Suppressor macrophage (primary cell): ENCODE results near the gene ANKFY1.
A peak's percentile ranks its signal among the peaks of the same experiment; 100 is the strongest.
"Not testable (repeated sequence)": the region's sequence is repeated elsewhere in the genome, so short reads cannot be mapped to it uniquely, and the experiment has no call there.

Source experiments
- DNase-seq, 4 experiments: peaks; one replicate each; pipeline ENCODE4 v3.0.0-alpha.2; 2020 to 2022

Gene ANKFY1

GRCh38 chr17:4219241-4219640, 44.5 kb downstream of the ANKFY1 start:
- no peak for DNase-seq

DNA sequence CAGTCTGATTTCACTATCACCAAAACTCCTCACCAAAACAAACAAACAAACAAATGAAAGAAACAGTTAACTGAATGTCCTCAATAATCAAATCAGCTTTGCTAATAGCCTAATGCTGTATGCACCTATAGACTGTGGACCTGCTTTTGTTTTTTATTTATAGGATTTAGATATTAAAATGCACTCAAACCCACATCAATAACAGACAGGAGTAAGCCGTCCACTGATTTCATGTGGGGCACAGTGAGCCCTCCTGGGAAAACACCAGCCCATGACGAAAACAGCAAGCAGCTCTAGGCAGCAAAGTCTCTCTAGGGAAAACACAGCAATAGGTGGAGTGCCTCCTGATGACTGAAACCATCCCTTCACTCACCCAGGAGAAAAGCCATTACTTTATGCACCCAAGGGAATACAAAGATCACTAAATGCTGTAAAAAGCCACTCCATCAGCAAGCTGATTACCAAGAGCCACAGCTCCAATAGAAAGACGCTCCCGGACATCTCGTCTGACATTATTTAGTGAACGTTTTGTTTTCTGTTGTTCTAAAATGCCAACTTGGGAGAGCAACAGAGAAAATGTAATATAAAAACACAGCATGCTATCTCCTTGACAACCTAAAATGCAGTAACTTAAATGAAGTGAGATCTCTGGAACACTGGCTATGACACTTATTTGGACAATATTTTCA, 47.8 kb downstream of the ANKFY1 start:
- DNase-seq: no peak

DNA sequence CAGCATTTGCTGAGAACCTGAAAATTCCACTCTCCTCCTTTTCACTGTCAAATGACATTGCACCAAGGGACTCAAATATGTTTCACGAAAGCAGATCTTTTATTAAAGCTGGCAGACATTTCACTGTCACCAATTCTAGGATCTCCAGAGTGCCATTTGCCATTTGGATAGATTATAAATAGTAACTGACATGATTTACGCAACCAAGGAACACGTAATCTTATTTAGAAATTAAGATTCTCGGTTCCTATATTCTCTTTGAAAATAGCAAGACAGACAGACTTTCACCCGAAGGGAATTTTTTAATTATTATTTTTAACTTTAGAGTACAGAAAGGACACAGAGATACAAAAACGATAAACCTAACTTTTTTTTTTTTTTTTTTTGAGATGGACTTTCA, 49.6 kb downstream of the ANKFY1 start:
- DNase-seq: peak in 3 of 4 experiments; percentile 31 to 80 (median 78)

DNA sequence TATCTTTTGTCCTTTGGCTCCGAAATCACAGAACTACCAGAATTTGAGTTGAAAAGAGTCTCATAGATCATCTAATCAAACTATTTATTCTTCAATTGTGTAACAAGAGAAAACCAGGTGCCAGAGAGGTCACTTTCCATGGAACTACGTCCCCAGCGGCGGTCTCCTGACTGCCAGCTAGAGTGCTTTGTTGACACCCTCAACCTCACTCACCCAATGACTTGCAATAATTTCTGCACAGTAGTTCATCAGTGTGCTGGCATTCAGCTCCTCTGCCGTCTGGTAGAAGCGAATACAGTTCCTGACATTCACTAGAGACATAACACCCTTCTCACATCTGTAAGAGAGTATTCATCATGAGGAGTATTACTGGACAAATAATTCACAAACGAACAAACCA, 54.2 kb downstream of the ANKFY1 start:
- DNase-seq: no peak

DNA sequence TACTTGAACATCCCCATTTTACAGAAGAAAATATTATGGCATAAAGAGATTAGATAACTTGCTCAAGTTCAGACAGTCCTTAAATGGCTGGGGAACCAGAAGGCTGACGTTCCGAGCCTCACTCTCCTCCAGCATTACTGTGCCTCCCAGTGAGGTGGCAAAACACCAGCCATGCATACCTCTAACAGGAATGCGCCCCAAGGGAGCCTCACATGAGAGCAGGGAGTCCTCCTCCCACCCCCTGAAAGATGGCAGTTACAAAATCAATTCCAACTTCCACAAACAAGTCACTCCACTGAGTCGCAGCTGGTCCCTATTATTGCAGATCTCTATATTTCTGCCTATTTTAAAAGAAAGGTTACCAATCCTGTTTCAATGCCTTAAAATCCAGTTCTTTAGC, 55.5 kb downstream of the ANKFY1 start:
- peak; percentile 5 to 57 (median 47) for DNase-seq

- DNase-seq: peak; percentile 41 to 75 (median 68)
Observed at GRCh38 chr17:4206962-4207361, 56.8 kb downstream of the ANKFY1 start.

DNA sequence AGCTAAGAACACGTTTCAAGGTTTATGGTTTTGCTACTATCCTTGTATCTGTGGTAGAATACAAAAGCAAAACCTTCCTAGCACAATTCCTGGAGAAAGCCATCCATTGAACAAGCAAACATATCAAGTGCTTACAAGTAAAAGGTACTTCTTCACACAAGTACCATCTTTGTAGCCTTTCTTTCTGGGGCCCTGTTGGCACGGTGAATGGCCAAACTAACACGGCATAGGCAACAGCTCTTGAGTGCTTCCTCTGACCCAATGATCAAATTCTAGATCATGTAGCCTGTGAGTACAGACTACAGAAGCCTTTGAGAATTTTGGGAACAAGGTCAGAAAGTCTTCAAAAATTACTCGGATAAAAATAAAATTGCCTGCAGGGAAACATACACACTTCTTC, 57.9 kb downstream of the ANKFY1 start:
- DNase-seq: no peak

DNA sequence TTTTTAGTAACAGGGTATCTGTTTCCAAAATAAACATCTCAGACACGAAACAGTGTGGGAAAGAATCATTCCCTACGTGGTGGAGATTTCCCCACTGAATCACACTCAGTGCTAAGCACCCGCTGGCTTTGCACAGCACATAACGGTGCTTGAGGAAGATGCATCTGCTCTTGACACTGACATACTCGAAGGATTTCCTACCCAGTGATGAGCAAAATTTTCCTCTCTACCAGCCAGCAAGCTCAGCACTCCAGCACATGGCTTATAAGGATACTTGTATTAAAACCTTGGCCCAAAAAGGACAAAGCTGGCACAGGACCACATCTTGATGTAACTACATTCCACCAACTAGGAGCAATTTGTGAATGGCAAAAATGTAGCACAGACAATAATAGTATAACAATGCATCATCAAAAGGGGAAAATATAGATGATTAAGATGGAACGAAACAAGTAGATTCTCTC, 59.0 kb downstream of the ANKFY1 start:
- DNase-seq: no peak

DNA sequence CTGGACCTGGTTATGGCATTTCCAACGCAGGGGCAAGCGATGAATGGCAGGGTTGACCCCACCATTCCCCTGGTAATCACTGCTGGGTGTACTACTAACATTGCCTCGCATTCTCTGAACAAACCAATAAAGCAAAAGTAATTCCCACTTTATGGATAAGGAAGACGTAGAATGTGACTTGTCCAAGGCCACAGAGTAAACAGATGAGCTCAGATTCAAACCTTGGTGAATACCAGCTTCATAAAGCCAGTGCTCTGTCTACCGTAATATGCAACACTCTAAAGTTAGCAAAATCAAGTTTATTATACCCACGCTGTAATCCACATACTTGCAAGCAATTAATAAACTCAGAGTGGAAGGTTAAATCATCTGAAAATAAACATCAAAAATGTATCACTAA, 59.6 kb downstream of the ANKFY1 start:
- DNase-seq: no peak

DNA sequence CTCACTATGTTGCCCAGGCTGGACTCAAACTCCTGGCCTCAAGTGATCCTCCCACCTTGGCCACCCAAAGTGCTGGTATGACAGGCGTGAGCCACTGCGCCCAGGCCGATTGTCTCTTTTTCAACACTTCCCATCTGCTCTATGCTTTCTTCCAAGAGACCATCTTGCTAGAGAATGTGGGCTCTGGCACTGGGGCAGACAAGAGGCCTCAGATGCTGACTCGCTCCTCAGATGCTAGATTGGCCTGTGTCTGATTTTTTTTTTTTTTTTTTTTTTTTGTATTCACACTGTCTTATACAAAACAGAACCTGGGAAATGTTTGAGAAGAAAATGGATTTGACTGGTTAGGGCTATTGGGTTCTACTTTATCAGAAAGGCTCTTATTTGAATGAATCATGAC, 62.6 kb downstream of the ANKFY1 start:
- DNase-seq: no peak

GRCh38 chr17:4199818-4200402, 63.9 kb downstream of the ANKFY1 start:
- DNase-seq: peak; percentile 37 to 67 (median 56)

- no peak for DNase-seq
Observed at GRCh38 chr17:4198995-4199394, 64.8 kb downstream of the ANKFY1 start.

DNA sequence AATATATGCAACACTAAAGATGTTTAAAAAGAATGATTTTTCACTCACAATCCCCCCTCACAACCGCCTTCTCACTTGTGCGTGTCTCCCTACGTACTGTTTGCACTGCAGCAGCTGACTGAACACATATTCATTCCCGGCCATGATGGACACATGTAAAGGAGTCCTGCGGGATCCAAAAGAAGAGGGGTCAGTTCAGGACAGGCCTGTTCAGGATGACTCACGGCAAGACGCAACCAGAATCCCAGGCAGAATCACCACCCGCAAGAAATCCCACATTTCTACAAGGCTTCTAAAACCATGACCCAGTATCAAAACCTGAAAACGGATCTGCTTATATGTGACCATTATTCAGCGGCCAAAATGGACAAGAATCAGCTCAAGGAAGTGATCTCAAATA, 68.5 kb downstream of the ANKFY1 start:
- DNase-seq: no peak

DNA sequence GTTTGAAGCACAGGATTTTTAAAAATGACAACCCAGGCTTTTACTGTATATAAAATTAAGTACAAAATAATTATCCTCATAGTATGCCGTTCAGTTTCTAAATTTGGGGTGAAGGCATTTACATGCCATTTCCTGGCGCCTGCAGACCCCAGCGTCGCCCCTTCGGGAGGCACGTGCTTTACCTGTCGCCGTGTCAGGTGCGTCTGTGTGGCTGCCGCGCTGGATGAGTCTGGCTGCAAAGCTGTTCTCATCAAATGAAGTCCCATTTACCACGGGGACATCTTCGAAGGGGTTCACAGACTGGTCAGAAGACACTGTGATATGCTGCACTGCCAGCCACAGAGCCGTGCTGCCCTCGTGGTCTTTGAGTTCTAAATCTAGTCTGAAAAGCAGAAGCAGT, 69.0 kb downstream of the ANKFY1 start:
- peak in 1 of 4 experiments; percentile 6 for DNase-seq

DNA sequence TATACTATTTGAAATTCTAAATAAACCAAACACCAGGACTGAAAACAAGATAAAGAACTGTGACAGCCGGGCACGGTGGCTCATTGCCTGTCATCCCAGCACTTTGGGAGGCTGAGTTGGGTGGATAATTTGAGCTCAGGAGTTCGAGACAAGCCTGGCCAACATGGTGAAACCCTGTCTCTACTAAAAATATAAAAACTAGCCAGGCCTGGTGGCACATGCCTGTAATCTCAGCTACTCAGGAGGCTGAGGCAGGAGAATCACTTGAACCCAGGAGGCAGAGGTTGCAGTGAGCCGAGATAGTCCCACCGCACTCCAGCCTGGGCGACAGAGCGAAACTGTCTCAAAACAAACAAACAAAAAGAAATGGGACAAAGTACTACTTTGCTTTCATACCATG, 73.0 kb downstream of the ANKFY1 start:
- DNase-seq: not testable (repeated sequence)

GRCh38 chr17:4189280-4189679, 74.5 kb downstream of the ANKFY1 start:
- peak; percentile 15 to 43 (median 30) for DNase-seq

- no peak for DNase-seq
Observed at GRCh38 chr17:4188076-4188475, 75.7 kb downstream of the ANKFY1 start.

DNA sequence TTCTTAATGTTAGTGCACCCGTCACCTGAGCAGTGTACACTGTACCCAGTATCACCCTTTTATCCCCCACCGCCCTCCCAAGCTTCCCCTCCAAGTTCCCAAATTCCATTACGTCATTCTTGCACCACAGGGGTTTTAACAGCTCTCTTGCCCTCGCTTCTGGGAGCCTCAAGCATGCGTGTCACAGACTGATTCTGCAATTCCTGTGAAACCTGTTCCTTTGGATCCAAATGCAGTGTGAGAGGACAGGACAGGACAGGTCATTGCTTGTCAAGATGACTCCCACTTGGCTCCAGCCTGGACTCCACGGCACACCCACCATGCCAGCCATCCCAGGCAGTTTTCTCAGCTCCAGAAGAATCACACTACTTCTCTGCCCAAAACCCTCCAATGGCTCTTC, 76.7 kb downstream of the ANKFY1 start:
- DNase-seq: peak in 3 of 4 experiments; percentile 28 to 33 (median 31)

- no peak for DNase-seq
Observed at GRCh38 chr17:4186357-4186881, 77.4 kb downstream of the ANKFY1 start.

DNA sequence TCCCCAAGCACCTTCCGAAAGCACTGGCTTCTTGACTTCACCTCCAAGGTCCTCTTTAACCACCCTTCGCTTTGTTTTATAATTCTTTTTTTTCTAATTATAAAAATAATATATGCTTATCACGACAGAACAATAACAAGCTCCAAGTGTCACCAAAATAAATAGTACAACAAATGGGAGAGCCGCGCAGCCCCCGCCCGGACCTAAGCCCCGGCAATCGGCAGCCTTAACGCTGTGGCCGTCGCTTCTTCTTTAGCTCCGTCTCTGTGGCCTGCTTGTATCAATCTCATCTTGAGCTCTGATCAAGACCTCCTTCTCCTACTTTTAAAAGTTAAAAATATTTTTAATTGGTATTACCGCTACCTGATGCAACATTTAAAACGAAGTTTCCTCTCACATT, 78.1 kb downstream of the ANKFY1 start:
- DNase-seq: no peak

DNA sequence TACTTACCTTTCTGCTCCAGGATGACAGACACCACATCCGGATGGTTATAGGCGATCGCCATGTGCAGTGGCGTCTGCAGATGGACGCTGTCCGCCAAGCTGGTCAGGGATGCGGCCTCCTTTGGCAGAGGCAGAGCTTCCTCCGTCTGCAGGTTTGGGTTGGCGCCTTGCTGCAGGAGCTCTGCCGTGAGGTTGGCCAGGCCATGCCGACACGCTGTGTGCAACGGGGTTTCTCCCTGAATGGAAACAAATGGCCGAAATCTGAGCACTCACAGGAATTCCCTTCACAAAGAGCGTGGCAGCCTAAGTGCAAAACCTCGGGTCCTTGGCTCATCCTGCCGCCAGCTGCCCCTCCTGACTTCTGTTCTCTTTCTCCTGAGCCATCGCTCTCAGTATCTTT, 79.0 kb downstream of the ANKFY1 start:
- no peak for DNase-seq

GRCh38 chr17:4182043-4182442, 81.7 kb downstream of the ANKFY1 start:
- DNase-seq: no peak

- no peak for DNase-seq
Observed at GRCh38 chr17:4180791-4181190, 83.0 kb downstream of the ANKFY1 start.

GRCh38 chr17:4179071-4179470, 84.7 kb downstream of the ANKFY1 start:
- peak in 1 of 4 experiments; percentile 20 for DNase-seq
